ENCODE measurements around the gene NECAP2.

DNA sequence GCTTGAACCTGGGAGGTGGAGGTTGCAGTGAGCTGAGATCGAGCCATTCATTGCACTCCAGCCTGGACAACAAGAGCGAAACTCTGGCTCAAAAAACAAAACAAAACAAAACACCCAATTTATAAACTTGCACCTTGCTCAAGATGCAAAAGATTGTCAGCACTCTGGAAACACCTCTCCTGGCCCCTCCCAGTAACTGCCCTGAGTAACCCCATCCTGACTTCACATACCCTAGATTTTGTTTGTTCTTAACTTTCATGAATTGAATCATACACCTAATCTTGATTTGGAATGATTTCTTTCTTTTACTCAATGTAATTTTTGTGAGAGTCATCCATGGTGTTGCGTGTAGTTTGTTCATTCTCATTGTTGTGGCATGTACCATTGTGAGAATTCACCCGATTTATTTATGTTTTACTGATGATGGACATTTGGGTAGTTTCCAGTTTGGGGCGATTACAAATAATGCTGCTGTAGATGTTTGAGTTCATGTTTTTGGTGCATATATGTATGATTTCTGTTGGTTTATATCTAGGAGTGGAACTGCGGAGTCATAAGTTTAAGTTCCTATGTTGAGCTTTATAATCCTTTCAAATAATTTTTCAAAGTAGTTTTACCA, 10.4 kb downstream of the NECAP2 start:
- TF ChIP-seq, protein P1, sequence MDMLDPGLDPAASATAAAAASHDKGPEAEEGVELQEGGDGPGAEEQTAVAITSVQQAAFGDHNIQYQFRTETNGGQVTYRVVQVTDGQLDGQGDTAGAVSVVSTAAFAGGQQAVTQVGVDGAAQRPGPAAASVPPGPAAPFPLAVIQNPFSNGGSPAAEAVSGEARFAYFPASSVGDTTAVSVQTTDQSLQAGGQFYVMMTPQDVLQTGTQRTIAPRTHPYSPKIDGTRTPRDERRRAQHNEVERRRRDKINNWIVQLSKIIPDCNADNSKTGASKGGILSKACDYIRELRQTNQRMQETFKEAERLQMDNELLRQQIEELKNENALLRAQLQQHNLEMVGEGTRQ (IDR thresholded peaks at IDR 0.05): no peak
- no peak for TF ChIP-seq EP300 (IDR thresholded peaks at IDR 0.05)

Data from A549 (cell line).